ENCODE data around the gene ARGFX. TPM values are rescaled to one million over a fixed set of nuclear protein-coding genes. Genes with fewer than 3 reads are reported as not detected.

Gene ARGFX
- total and polyA plus RNA-seq, 2 of the 13 experiments (the other 11 are each of a cell fraction or from before 2014, with no cell fraction given) = not detected

GRCh38 chr3:121545574-121546455 lies 21.9 kb upstream of the ARGFX start, which contains the start of gene POLQ (continued):
- TF ChIP-seq ZNF281 (CRISPR knock-in tag; IDR thresholded peaks at IDR 0.05; ENCODE audit: borderline replicate concordance) (no peak), HNRNPUL1 (IDR thresholded peaks at IDR 0.05; ENCODE audit: low read depth, low read length) (no peak), ZBTB14 (CRISPR knock-in tag; IDR thresholded peaks at IDR 0.05) (no peak), LRRFIP1 (CRISPR knock-in tag; conservative IDR thresholded peaks at IDR 0.05) (no peak), FOSL1 (CRISPR knock-in tag; IDR thresholded peaks at IDR 0.05; ENCODE audit: borderline replicate concordance) (0 out of 2 replicates have a peak, but pooled peaks have one; percentile 22), MED13 (CRISPR knock-in tag; IDR thresholded peaks at IDR 0.05) (no peak; the same call in 1 of the 2 replicates), IRF2 (CRISPR knock-in tag; IDR thresholded peaks at IDR 0.05) (peak; percentile 72; the same call in 1 of the 2 replicates), CENPBD1 (CRISPR knock-in tag; IDR thresholded peaks at IDR 0.05; ENCODE audit: borderline replicate concordance, low read depth) (no peak), NFKB2 (CRISPR knock-in tag; IDR thresholded peaks at IDR 0.05; ENCODE audit: borderline replicate concordance) (peak; percentile 92; the same call in 1 of the 2 replicates), CBFB (CRISPR knock-in tag; IDR thresholded peaks at IDR 0.05) (peak; percentile 74; the same call in 1 of the 2 replicates), SRY (CRISPR knock-in tag; IDR thresholded peaks at IDR 0.05) (0 out of 2 replicates have a peak, but pooled peaks have one; percentile 17), ZNF605 (CRISPR knock-in tag; IDR thresholded peaks at IDR 0.05) (0 out of 2 replicates have a peak, but pooled peaks have one; percentile 62), THAP8 (CRISPR knock-in tag; IDR thresholded peaks at IDR 0.05; ENCODE audit: borderline replicate concordance) (no peak), ZNF644 (CRISPR knock-in tag; IDR thresholded peaks at IDR 0.05; ENCODE audit: low read depth) (no peak), ADNP (CRISPR knock-in tag; IDR thresholded peaks at IDR 0.05) (no peak), NPAS2 (CRISPR knock-in tag; IDR thresholded peaks at IDR 0.05; ENCODE audit: borderline replicate concordance) (no peak), ZNF850 (CRISPR knock-in tag; conservative IDR thresholded peaks at IDR 0.05) (no peak), SMAD1 (CRISPR knock-in tag; IDR thresholded peaks at IDR 0.05; ENCODE audit: borderline replicate concordance, low read depth) (0 out of 2 replicates have a peak, but pooled peaks have one; percentile 83), STAG1 (CRISPR knock-in tag; IDR thresholded peaks at IDR 0.05) (no peak), MTA3 (CRISPR knock-in tag; IDR thresholded peaks at IDR 0.05) (no peak), ZNF546 (CRISPR knock-in tag; conservative IDR thresholded peaks at IDR 0.05) (no peak)

Measured in HepG2 (cell line).